Mesenchymal stem cell (in vitro differentiated cells and primary cell): ENCODE results near the gene UBAC2.
"Not testable (repeated sequence)": the region's sequence is repeated elsewhere in the genome, so short reads cannot be mapped to it uniquely, and the experiment has no call there.

ENCODE experiments used
- DNase-seq: peaks from one replicate; pipeline ENCODE4 v3.0.0-alpha.2; 2013
- H2AFZ ChIP-seq: one replicate; pipeline ENCODE4 v1.6.1; 2013; ENCODE audit warnings: low read depth, mild to moderate bottlenecking, control low read depth, inconsistent platforms, low read length, moderate library complexity
- H2AK5ac ChIP-seq: 2 replicates; pipeline ENCODE4 v1.6.1; 2013; ENCODE audit warnings: low read length, moderate library complexity, mild to moderate bottlenecking, inconsistent platforms; ENCODE audit not compliant: severe bottlenecking
- H2BK120ac ChIP-seq: one replicate; pipeline ENCODE4 v1.6.1; 2013; ENCODE audit warnings: low read depth, mild to moderate bottlenecking, inconsistent platforms, low read length, moderate library complexity
- H2BK12ac ChIP-seq, 2 experiments: one replicate each; pipeline ENCODE4 v1.6.1; 2013; ENCODE audit warnings: inconsistent platforms in 2 of 2, low read length in 2 of 2, mild to moderate bottlenecking in 2 of 2, moderate library complexity in 2 of 2, control low read depth in 1 of 2
- H2BK15ac ChIP-seq: one replicate; pipeline ENCODE4 v1.6.1; 2013; ENCODE audit warnings: mild to moderate bottlenecking, low read depth, inconsistent platforms; ENCODE audit not compliant: poor library complexity, severe bottlenecking
- H2BK5ac ChIP-seq: 2 replicates; pipeline ENCODE4 v1.6.1; 2013; ENCODE audit warnings: low read depth, mild to moderate bottlenecking, low read length, control low read depth, inconsistent platforms; ENCODE audit not compliant: poor library complexity, severe bottlenecking
- H3K14ac ChIP-seq, 2 experiments: one replicate each; pipeline ENCODE4 v1.6.1; 2013; ENCODE audit warnings: inconsistent platforms in 2 of 2, low read length in 2 of 2, control low read depth in 1 of 2, mild to moderate bottlenecking in 1 of 2, moderate library complexity in 1 of 2
- H3K18ac ChIP-seq, 2 experiments: one replicate each; pipeline ENCODE4 v1.6.1; 2013; ENCODE audit warnings: inconsistent platforms in 2 of 2, low read length in 2 of 2, control low read depth in 1 of 2, low read depth in 1 of 2, mild to moderate bottlenecking in 1 of 2
- H3K23ac ChIP-seq, 2 experiments: one replicate each; pipeline ENCODE4 v1.6.1; 2013; ENCODE audit warnings: inconsistent platforms in 2 of 2, low read length in 2 of 2, mild to moderate bottlenecking in 2 of 2, moderate library complexity in 2 of 2, control low read depth in 1 of 2
- H3K27ac ChIP-seq: 2 replicates; pipeline ENCODE4 v1.5.1; 2013; ENCODE audit warnings: mild to moderate bottlenecking, moderate library complexity, low read length, control low read depth, inconsistent platforms; ENCODE audit not compliant: poor library complexity, severe bottlenecking
- H3K27me3 ChIP-seq, 2 experiments: 2 replicates each; pipeline versions ENCODE4 v1.6.1 to v1.7.0; 2013; ENCODE audit warnings: low read length in 2 of 2, mild to moderate bottlenecking in 2 of 2, moderate library complexity in 2 of 2, control low read depth in 1 of 2, inconsistent platforms in 1 of 2; ENCODE audit not compliant: control insufficient read depth in 1 of 2, insufficient read depth in 1 of 2
- H3K36me3 ChIP-seq, 2 experiments: 2 replicates each; pipeline versions ENCODE4 v1.6.1 to v1.7.0; 2013; ENCODE audit warnings: low read length in 2 of 2, control low read depth in 1 of 2, inconsistent platforms in 1 of 2, low read depth in 1 of 2, mild to moderate bottlenecking in 1 of 2; ENCODE audit not compliant: insufficient read depth in 2 of 2, control insufficient read depth in 1 of 2
- H3K4ac ChIP-seq, 2 experiments: one replicate each; pipeline ENCODE4 v1.6.1; 2013; ENCODE audit warnings: inconsistent platforms in 2 of 2, low read length in 2 of 2, mild to moderate bottlenecking in 2 of 2, moderate library complexity in 2 of 2, control low read depth in 1 of 2, low read depth in 1 of 2
- H3K4me1 ChIP-seq: 2 replicates; pipeline ENCODE4 v1.6.1; 2013; ENCODE audit warnings: low read depth, low read length, control low read depth; ENCODE audit not compliant: control insufficient read depth, insufficient read depth
- H3K4me2 ChIP-seq: 2 replicates; pipeline ENCODE4 v1.6.1; 2013; ENCODE audit warnings: low read length, mild to moderate bottlenecking, inconsistent platforms; ENCODE audit not compliant: poor library complexity, severe bottlenecking
- H3K4me3 ChIP-seq, 2 experiments: 2 replicates each; pipeline versions ENCODE4 v1.5.1 to v1.7.0; 2013; ENCODE audit warnings: low read length in 2 of 2, mild to moderate bottlenecking in 2 of 2, control low read depth in 1 of 2, low read depth in 1 of 2; ENCODE audit not compliant: insufficient read depth in 1 of 2
- H3K79me1 ChIP-seq: replicated peaks from 2 replicates; pipeline ENCODE4 v1.6.1; 2013; ENCODE audit warnings: mild to moderate bottlenecking, control low read depth, low read length, inconsistent platforms; ENCODE audit not compliant: poor library complexity, severe bottlenecking
- H3K9ac ChIP-seq: 2 replicates; pipeline ENCODE4 v1.7.0; 2013; ENCODE audit warnings: mild to moderate bottlenecking, low read length, moderate library complexity
- H3K9me3 ChIP-seq: 2 replicates; pipeline ENCODE4 v1.7.0; 2013; ENCODE audit warnings: mild to moderate bottlenecking, low read length; ENCODE audit not compliant: control insufficient read depth
- H4K8ac ChIP-seq: one replicate; pipeline ENCODE4 v1.6.1; 2013; ENCODE audit warnings: inconsistent platforms, mild to moderate bottlenecking, low read length, moderate library complexity
- H4K91ac ChIP-seq: one replicate; pipeline ENCODE4 v1.6.1; 2013; ENCODE audit warnings: mild to moderate bottlenecking, low read length, inconsistent platforms
- WGBS: methylation state at CpG from one replicate; pipeline ENCODE4 v1.1.7; 2013; ENCODE audit warnings: mixed read lengths; 5-methylcytosine and 5-hydroxymethylcytosine counted together

The UBAC2 gene

DNA sequence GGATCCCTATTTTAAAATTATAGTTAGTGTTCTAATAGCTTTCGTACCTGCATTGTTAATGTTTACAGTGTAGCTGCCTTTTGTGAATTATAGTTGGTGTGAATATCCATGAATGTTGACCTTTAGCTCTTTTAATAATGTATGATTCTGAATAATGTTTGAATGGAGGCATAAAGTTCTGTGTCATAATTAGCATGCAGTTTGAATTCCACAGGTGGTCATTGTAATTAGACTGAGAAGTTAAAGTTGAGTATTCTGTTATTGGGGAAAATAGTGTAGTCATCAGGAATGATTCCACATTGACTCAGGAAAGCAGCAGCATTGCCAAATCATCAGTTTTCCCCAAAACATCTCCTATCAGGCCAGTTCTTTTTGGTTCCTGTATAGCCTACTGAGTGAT lies 45.4 kb downstream of the UBAC2 start:
- no peaks in the 10 kb centered on the region for H3K4me1 ChIP-seq
- H2BK5ac ChIP-seq = no peak overlapping the region
- H2AK5ac ChIP-seq = no peak overlapping the region
- no peak overlapping the region for H3K27ac ChIP-seq
- H3K79me1 ChIP-seq = peaks cover 2% of the 10 kb centered on the region
- no peak overlapping the region for H3K4ac ChIP-seq
- H2BK15ac ChIP-seq = no peak overlapping the region
- no peak overlapping the region for H3K18ac ChIP-seq
- H3K23ac ChIP-seq = no peak overlapping the region
- H3K4me3 ChIP-seq = no peak overlapping the region
- H4K8ac ChIP-seq = no peak overlapping the region
- no peak overlapping the region for H4K91ac ChIP-seq
- no peak overlapping the region for H2AFZ ChIP-seq
- no peaks in the 10 kb centered on the region for H3K9me3 ChIP-seq
- no peak overlapping the region for H2BK120ac ChIP-seq
- no peaks in the 10 kb centered on the region for H3K27me3 ChIP-seq
- no peak overlapping the region for H2BK12ac ChIP-seq
- H3K36me3 ChIP-seq = peaks cover 3 to 17% of the 10 kb centered on the region in 2 experiments
- no peak overlapping the region for H3K4me2 ChIP-seq
- H3K9ac ChIP-seq = no peak overlapping the region
- WGBS = 95% methylated on average over 1 of the region's 1 CpG
- no peak for DNase-seq
- no peak overlapping the region for H3K14ac ChIP-seq

DNA sequence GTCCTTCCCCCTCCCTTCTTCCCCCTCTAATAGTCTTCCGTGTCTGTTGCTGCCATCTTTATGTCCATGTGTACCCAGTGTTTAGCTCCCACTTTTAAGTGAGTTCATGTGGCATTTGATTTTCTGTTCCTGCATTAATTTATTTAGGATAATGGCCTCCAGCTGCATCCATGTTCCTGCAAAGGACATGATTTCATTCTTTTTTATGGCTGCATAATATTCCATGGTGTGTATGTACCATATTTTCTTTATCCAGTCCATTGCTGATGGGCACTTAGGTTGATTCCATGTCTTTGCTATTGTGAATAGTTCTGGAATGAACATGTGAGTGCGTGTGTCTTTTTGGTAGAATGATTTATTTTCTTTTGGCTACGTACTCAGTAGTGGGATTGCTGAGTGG lies 48.5 kb downstream of the UBAC2 start:
- WGBS = 86% methylated on average over 2 of the region's 3 CpGs
- H3K4me1 ChIP-seq, H2BK12ac ChIP-seq, H3K14ac ChIP-seq, H3K9ac ChIP-seq, H2AFZ ChIP-seq, H4K91ac ChIP-seq, H4K8ac ChIP-seq, H3K23ac ChIP-seq, H3K4ac ChIP-seq, H3K79me1 ChIP-seq, H2BK15ac ChIP-seq, H3K27ac ChIP-seq, H2BK5ac ChIP-seq, H3K4me3 ChIP-seq, H3K27me3 ChIP-seq, H3K9me3 ChIP-seq, H3K18ac ChIP-seq, H2AK5ac ChIP-seq, H2BK120ac ChIP-seq, H3K4me2 ChIP-seq, DNase-seq: not testable (repeated sequence)
- peaks cover 3 to 26% of the 10 kb centered on the region in 2 experiments for H3K36me3 ChIP-seq

DNA sequence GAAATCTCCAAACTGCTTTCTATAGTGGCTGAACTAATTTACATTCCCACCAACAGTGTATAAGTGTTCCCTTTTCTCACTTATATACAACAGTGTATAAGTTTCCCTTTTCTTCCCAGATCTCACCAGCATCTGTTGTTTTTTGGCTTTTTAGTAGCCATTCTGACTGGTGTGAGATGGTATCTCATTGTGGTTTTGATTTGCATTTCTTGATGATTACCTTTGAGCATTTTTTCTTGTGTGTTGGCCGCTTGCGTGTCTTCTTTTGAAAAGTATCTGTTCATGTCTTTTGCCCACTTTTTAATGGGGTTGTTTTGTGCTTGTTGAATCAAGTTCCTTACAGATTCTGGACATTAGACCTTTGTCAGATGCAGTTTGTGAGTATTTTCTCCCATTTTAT lies 49.0 kb downstream of the UBAC2 start:
- H3K18ac ChIP-seq, H2BK12ac ChIP-seq, H2BK15ac ChIP-seq, H2BK5ac ChIP-seq, H2AFZ ChIP-seq, H3K23ac ChIP-seq, H2AK5ac ChIP-seq, H4K91ac ChIP-seq, H3K79me1 ChIP-seq, H3K4me3 ChIP-seq, H3K4me1 ChIP-seq, H4K8ac ChIP-seq, DNase-seq, H3K27ac ChIP-seq, H2BK120ac ChIP-seq, H3K27me3 ChIP-seq, H3K4me2 ChIP-seq, H3K4ac ChIP-seq, H3K9ac ChIP-seq, H3K14ac ChIP-seq, H3K9me3 ChIP-seq: not testable (repeated sequence)
- peaks cover 3 to 26% of the 10 kb centered on the region in 2 experiments for H3K36me3 ChIP-seq
- WGBS = 94% methylated on average over 2 of the region's 2 CpGs

DNA sequence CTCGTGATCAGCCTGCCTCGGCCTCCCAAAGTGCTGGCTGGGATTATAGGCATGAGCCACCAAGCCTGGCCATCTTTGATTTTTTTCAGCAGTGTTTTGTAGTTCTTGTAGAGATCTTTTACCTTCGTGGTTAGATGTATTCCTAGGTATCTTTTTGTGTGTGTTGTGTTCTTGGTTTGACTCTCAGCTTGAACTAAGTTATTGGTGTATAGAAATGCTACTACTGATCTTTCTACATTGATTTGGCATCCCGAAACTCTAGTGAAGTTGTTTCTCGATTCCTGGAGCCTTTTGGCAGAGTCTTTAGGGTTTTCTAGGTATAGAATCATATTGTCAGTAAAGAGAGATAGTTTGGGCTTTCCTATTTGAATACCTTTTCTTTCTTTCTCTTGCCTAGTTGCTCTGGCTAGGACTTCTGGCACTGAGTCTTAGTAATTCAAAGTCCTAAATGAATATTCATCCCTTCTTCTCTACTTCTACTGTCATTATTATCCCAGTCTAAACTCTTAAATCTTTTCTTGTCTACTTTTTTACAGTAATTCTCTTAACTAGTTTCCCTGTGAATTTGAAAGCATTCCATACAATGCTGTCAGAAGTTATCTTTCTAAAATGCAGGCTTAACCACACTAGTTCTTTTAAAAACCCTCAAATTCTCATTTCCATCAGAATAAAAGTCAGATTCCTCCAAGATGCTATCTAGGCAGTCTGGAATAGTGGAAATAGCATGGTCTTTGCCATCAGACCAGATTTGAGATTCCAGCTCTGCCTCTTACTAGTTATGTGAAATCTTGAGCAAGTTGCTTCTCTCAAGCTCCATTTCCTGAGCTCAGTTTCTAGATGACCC lies 50.5 kb downstream of the UBAC2 start:
- no peak overlapping the region for H3K18ac ChIP-seq
- H3K4me1 ChIP-seq = no peaks in the 10 kb centered on the region
- no peak overlapping the region for H3K4me2 ChIP-seq
- no peak overlapping the region for H3K14ac ChIP-seq
- no peak overlapping the region for H2BK15ac ChIP-seq
- no peak overlapping the region for H2BK120ac ChIP-seq
- no peak overlapping the region for H3K27ac ChIP-seq
- no peak overlapping the region for H2AFZ ChIP-seq
- no peak overlapping the region for H2BK5ac ChIP-seq
- WGBS = 91% methylated on average over 5 of the region's 5 CpGs
- no peak for DNase-seq
- no peak overlapping the region for H4K8ac ChIP-seq
- H3K27me3 ChIP-seq = no peaks in the 10 kb centered on the region
- H3K4me3 ChIP-seq = no peak overlapping the region
- peaks cover 6 to 39% of the 10 kb centered on the region in 2 experiments for H3K36me3 ChIP-seq
- H3K79me1 ChIP-seq = peaks cover 12% of the 10 kb centered on the region
- no peak overlapping the region for H2AK5ac ChIP-seq
- no peak overlapping the region for H3K9ac ChIP-seq
- no peak overlapping the region for H3K23ac ChIP-seq
- H2BK12ac ChIP-seq = no peak overlapping the region
- no peak overlapping the region for H3K4ac ChIP-seq
- H4K91ac ChIP-seq = no peak overlapping the region
- no peaks in the 10 kb centered on the region for H3K9me3 ChIP-seq
